NCI-H510A treated with DMSO at 0.1 percent for 48 hours (cell line): ENCODE measurements around the gene C19orf33.
"Not testable (repeated sequence)": the region's sequence is repeated elsewhere in the genome, so short reads cannot be mapped to it uniquely, and the experiment has no call there.

Experiments
- DNase-seq: peaks from one replicate; lab custom pipeline; 2025; lab: John Stamatoyannopoulos, UW

The C19orf33 gene

DNA sequence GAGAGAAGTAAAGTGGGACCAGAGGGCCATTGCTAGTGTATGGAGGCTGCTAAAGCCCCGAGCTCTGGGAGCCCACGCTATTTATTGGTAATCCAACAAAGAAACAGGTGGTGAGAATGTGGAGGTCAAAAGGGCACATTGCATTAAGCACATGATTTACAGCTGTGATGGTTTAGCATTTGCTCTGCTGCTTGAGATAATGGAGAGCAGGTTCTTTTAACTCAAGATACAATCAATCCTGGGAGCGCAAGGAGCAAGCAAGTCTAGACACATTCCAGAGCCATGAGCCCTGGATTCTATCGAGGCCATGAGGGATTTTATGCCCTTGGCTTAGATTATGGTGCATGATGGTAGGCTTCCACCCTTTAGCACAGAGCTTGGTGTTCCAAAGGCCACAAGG, 35.0 kb downstream of the C19orf33 start:
- not testable (repeated sequence) for DNase-seq

DNA sequence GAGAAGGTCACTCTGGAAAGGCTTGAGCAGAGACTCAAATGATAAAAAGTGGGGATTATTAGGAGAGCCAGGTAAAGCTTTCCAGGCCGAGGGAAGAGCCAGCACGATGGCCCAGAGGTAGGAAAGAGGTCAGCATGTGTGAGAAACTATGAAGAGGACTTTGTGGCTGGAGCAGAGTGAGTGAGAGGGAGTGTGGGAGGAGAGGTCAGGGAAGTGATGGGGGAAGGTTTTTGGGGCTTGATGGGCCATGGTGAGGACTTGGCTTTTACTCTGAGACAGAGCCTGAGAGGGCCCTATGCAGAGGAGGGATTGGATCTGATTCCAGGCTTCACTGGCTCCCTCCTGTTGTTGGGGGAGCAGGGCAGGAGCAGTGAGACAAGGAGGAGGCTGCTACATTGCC, 36.9 kb downstream of the C19orf33 start:
- DNase-seq = no peak

DNA sequence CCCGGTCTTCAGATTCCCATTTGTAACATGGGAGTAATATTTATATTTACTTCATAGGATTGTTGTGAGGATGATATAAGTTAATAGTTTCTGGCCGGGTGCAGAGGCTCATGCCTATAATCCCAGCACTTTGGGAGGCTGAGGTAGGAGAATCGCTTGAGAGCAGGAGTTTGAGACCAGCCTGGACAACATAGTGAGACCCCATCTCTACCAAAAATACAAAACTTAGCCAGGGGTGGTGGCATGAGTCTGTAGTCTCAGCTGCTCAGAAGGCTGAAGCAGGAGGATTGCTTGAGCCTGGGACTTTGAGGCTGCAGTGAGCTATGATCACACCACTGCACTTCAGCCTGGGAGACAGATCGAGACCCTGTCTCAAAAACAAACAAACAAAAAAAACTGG, 42.8 kb downstream of the C19orf33 start:
- no peak for DNase-seq

DNA sequence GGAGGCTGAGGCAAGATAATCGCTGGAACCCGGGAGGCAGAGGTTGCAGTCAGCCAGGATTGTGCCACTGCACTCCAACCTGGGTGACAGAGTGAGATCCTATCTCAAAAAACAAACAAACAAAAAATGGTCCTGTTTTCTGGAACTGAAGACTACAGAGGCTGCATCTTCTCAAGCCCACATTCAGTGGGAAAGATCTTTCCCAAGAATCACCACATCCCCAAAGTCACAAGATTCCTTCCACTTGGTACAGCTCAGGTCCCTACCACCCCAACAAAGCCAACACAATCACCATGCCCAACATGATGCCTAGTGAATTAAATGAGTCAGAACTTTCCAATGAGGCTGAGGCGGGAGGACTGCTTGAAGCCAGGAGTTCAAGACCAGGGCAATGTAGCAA, 46.8 kb downstream of the C19orf33 start:
- DNase-seq = no peak

DNA sequence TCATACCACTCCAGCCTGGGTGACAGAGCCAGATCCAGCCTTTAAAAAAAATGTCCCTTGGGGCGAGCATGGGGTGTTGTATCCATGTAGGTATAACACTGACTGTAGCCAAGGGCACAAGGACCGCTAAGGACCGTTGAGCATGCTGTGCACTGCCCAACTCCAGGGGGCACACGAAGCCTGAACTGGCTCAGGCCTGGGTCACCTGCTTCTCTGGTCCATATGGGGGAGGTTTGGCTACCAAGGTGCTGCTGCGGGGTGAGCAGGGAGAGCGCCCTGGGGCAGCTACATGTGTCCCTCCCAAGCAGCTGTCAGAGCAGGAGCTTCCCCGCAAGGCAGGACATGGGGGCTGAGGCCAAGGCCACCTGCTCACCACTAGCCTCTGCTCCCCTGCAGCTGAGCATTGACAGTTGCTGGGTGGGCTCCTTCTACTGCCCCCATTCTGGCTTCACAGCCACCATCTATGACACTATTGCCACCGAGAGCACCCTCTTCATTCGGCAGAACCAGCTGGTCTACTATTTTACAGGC, 47.9 kb downstream of the C19orf33 start:
- no peak for DNase-seq

DNA sequence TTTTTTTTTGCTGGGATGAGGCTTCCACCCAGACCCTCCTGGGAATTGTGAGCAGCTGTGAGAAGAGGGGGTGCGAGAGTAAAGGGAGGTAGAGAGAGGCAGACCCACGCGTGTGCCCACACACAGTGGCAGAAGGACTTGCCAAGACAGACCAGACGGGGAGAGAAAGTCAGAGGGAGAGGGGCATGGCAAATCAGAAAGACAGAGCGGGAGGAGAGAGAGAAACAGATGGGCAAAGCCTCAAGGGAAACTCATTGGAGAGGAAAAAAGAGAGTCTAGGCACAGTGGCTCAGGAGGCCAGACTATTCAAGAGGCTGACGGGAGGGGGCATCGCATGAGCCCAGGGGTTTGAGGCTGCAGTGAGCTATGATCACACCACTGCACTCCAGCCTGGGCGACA, 48.6 kb downstream of the C19orf33 start:
- DNase-seq = no peak
